ENCODE measurements around the gene TSPAN18. TPM values are rescaled to one million over a fixed set of nuclear protein-coding genes. Genes with fewer than 3 reads are reported as not detected.
A peak's percentile ranks its signal among the peaks of the same experiment; 100 is the strongest.

TSPAN18 gene
- total RNA-seq (2014; rRNA removed; shearing (Covaris generic)) = 10.6 and 12.0 TPM in 2 replicates
- 5.8 and 6.0 TPM in 2 replicates for polyA plus RNA-seq (2016; fragmentation: Nextera tagmentation; extraction: Ambion mirVana)
- long read RNA-seq, partial matches to known transcripts = 0 of 2 reads
- long read RNA-seq, other reads (novel, unspliced or antisense) = 2 of 2 reads

DNA sequence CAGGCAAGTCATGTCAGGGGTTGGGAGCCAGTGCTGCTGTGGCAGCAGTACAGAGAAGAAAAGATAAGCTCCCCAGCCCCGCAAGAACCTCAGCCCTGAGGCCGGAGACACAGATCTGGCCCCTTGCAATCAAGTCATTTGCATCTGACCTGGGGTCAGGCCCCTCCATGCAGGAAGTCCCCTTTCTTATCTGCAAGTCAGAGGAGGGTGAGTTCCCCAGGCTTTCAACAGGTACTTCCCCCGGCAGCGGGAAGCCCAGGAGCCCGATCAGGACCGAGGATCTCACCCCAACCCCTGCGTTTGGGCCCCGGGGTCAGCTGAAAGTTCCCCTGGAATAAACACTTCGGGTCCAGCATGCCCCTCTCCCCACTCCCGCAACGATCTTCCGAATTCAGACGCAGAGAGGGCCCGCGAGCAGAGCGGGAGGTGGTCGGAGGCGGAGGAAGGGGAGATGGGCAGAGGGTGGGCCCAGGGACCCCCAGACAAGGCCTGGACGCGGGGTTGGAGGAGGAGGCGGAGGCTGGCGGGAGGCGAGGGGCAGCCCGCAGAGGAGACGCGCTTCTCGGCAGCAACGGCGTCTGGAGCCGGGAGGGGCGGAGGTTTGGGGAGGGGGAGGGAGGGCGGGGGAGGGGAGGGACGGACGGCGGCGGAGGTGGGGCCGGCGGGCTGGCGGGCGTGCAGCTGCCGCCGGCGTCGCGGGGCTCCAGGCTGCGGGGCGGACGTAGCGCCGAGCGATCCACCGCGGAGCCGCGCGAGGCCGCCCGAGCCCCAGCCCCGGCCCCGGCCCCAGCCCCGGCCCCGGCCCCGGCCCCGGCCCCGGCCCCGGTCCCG, at the start of gene TSPAN18:
Gene TSPAN18, plus strand, starts transcription at position 680 of the 831 bp plus-strand sequence. CDS start 179,455 bp downstream, outside the sequence.
- H3K36me3 ChIP-seq (ENCODE audit: insufficient read depth) = no peaks in the 10 kb centered on the region
- ATAC-seq = peak; percentile 39
- no peak within 1 kb of the TSS; the same call in 1 of the 2 replicates for H3K27ac ChIP-seq (ENCODE audit: low read depth)
- H3K27ac Mint-ChIP-seq = 0 out of 2 replicates have a peak within 1 kb of the TSS, but pooled peaks have one; percentile 65
- peaks cover 4% of the 10 kb centered on the region; the same call in 1 of the 2 replicates for H4K20me1 ChIP-seq (replicated peaks; ENCODE audit: insufficient read depth)
- peak; percentile 78 for DNase-seq (ENCODE audit: low spot score)
- peak within 1 kb of the TSS; percentile 94 for H3K4me2 ChIP-seq
- peak within 1 kb of the TSS; percentile 96 for H2AFZ ChIP-seq
- H3K9me3 Mint-ChIP-seq = no peaks in the 10 kb centered on the region; the same call in 2 of the 3 replicates
- H3K4me1 ChIP-seq (ENCODE audit: insufficient read depth) = peaks cover 48% of the 10 kb centered on the region
- H3K36me3 Mint-ChIP-seq (ENCODE audit: low read depth) = 0 out of 3 replicates have a peak, but pooled peaks cover 6% of the 10 kb centered on the region
- H3K4me3 Mint-ChIP-seq = peak within 1 kb of the TSS; percentile 82
- H3K27me3 ChIP-seq (ENCODE audit: insufficient read depth) = peaks cover 75% of the 10 kb centered on the region
- H3K27me3 Mint-ChIP-seq (ENCODE audit: insufficient read depth, low read depth, poor library complexity) = peaks cover 67% of the 10 kb centered on the region
- H3K4me3 ChIP-seq = peak within 1 kb of the TSS; percentile 93
- H3K9me2 ChIP-seq (ENCODE audit: insufficient read depth) = no peaks in the 10 kb centered on the region
- peaks cover 60% of the 10 kb centered on the region for H3K4me1 Mint-ChIP-seq
- peaks cover 23% of the 10 kb centered on the region for H3F3A ChIP-seq (replicated peaks; ENCODE audit: low read depth)
- peaks cover 4% of the 10 kb centered on the region; the same call in 1 of the 2 replicates for H3K79me2 ChIP-seq (replicated peaks; ENCODE audit: insufficient read depth)
- TF ChIP-seq, protein P1, sequence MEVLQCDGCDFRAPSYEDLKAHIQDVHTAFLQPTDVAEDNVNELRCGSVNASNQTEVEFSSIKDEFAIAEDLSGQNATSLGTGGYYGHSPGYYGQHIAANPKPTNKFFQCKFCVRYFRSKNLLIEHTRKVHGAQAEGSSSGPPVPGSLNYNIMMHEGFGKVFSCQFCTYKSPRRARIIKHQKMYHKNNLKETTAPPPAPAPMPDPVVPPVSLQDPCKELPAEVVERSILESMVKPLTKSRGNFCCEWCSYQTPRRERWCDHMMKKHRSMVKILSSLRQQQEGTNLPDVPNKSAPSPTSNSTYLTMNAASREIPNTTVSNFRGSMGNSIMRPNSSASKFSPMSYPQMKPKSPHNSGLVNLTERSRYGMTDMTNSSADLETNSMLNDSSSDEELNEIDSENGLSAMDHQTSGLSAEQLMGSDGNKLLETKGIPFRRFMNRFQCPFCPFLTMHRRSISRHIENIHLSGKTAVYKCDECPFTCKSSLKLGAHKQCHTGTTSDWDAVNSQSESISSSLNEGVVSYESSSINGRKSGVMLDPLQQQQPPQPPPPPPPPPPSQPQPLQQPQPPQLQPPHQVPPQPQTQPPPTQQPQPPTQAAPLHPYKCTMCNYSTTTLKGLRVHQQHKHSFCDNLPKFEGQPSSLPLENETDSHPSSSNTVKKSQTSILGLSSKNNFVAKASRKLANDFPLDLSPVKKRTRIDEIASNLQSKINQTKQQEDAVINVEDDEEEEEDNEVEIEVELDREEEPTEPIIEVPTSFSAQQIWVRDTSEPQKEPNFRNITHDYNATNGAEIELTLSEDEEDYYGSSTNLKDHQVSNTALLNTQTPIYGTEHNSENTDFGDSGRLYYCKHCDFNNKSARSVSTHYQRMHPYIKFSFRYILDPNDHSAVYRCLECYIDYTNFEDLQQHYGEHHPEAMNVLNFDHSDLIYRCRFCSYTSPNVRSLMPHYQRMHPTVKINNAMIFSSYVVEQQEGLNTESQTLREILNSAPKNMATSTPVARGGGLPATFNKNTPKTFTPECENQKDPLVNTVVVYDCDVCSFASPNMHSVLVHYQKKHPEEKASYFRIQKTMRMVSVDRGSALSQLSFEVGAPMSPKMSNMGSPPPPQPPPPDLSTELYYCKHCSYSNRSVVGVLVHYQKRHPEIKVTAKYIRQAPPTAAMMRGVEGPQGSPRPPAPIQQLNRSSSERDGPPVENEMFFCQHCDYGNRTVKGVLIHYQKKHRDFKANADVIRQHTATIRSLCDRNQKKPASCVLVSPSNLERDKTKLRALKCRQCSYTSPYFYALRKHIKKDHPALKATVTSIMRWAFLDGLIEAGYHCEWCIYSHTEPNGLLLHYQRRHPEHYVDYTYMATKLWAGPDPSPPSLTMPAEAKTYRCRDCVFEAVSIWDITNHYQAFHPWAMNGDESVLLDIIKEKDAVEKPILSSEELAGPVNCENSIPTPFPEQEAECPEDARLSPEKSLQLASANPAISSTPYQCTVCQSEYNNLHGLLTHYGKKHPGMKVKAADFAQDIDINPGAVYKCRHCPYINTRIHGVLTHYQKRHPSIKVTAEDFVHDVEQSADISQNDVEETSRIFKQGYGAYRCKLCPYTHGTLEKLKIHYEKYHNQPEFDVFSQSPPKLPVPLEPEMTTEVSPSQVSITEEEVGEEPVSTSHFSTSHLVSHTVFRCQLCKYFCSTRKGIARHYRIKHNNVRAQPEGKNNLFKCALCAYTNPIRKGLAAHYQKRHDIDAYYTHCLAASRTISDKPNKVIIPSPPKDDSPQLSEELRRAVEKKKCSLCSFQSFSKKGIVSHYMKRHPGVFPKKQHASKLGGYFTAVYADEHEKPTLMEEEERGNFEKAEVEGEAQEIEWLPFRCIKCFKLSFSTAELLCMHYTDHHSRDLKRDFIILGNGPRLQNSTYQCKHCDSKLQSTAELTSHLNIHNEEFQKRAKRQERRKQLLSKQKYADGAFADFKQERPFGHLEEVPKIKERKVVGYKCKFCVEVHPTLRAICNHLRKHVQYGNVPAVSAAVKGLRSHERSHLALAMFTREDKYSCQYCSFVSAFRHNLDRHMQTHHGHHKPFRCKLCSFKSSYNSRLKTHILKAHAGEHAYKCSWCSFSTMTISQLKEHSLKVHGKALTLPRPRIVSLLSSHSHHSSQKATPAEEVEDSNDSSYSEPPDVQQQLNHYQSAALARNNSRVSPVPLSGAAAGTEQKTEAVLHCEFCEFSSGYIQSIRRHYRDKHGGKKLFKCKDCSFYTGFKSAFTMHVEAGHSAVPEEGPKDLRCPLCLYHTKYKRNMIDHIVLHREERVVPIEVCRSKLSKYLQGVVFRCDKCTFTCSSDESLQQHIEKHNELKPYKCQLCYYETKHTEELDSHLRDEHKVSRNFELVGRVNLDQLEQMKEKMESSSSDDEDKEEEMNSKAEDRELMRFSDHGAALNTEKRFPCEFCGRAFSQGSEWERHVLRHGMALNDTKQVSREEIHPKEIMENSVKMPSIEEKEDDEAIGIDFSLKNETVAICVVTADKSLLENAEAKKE (CRISPR knock-in tag; IDR thresholded peaks at IDR 0.05) = no peak
- TF ChIP-seq NANOG (IDR thresholded peaks at IDR 0.05; ENCODE audit: borderline replicate concordance) = no peak
- no peak for TF ChIP-seq JUNB (IDR thresholded peaks at IDR 0.05; ENCODE audit: unreplicated experiment)
- TF ChIP-seq, protein P2, sequence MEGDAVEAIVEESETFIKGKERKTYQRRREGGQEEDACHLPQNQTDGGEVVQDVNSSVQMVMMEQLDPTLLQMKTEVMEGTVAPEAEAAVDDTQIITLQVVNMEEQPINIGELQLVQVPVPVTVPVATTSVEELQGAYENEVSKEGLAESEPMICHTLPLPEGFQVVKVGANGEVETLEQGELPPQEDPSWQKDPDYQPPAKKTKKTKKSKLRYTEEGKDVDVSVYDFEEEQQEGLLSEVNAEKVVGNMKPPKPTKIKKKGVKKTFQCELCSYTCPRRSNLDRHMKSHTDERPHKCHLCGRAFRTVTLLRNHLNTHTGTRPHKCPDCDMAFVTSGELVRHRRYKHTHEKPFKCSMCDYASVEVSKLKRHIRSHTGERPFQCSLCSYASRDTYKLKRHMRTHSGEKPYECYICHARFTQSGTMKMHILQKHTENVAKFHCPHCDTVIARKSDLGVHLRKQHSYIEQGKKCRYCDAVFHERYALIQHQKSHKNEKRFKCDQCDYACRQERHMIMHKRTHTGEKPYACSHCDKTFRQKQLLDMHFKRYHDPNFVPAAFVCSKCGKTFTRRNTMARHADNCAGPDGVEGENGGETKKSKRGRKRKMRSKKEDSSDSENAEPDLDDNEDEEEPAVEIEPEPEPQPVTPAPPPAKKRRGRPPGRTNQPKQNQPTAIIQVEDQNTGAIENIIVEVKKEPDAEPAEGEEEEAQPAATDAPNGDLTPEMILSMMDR (conservative IDR thresholded peaks at IDR 0.05; ENCODE audit: low read depth in 2 of 2) = no peak
- TF ChIP-seq EZH2phosphoT487 (IDR thresholded peaks at IDR 0.05; ENCODE audit: unreplicated experiment) = no peak
- no peak for TF ChIP-seq STAT1 (IDR thresholded peaks at IDR 0.05; ENCODE audit: unreplicated experiment)

All from GM23338 (cell line).